Loucy (cell line): Measurements from ENCODE around the gene TOLLIP.

ENCODE experiments used
- H2AFZ ChIP-seq: fragments of 200-600 bp; sonication (generic); 2 replicates; pipeline ENCODE4 v1.6.0; 2016; ENCODE audit warnings: antibody characterized with exemption, mild to moderate bottlenecking, low read length, moderate library complexity
- H3F3A ChIP-seq: fragments of 200-600 bp; 2 replicates; pipeline ENCODE4 v1.6.0; 2016; ENCODE audit warnings: antibody characterized with exemption, low read depth, mild to moderate bottlenecking
- H3K27me3 ChIP-seq: fragments of 200-600 bp; sonication (generic); 2 replicates; pipeline ENCODE4 v1.6.1; 2014; ENCODE audit warnings: low read length, mild to moderate bottlenecking; ENCODE audit not compliant: insufficient read depth, poor library complexity, severe bottlenecking
- H3K36me3 ChIP-seq: fragments of 200-600 bp; sonication (generic); 2 replicates; pipeline ENCODE4 v1.6.1; 2016; ENCODE audit warnings: low read length; ENCODE audit not compliant: insufficient read depth
- H3K4me1 ChIP-seq: fragments of 200-600 bp; sonication (generic); 2 replicates; pipeline ENCODE4 v1.5.1; 2014; ENCODE audit warnings: low read length, mild to moderate bottlenecking; ENCODE audit not compliant: insufficient read depth, poor library complexity, severe bottlenecking
- H3K4me2 ChIP-seq: fragments of 200-600 bp; sonication (generic); 2 replicates; pipeline ENCODE4 v1.6.0; 2014; ENCODE audit warnings: antibody characterized with exemption, low read length, low read depth, mild to moderate bottlenecking; ENCODE audit not compliant: poor library complexity, severe bottlenecking
- H3K4me3 ChIP-seq: fragments of 200-600 bp; sonication (generic); 2 replicates; pipeline ENCODE4 v1.5.1; 2014; ENCODE audit warnings: low read length, mild to moderate bottlenecking, mixed read lengths; ENCODE audit not compliant: poor library complexity, severe bottlenecking
- H3K79me2 ChIP-seq: fragments of 200-600 bp; sonication (generic); 2 replicates; pipeline ENCODE4 v1.6.1; 2014; ENCODE audit warnings: low read length; ENCODE audit not compliant: insufficient read depth
- H3K9ac ChIP-seq: fragments of 200-600 bp; sonication (generic); 2 replicates; pipeline ENCODE4 v1.6.0; 2014; ENCODE audit warnings: mild to moderate bottlenecking, low read depth, low read length, moderate library complexity; ENCODE audit not compliant: poor library complexity, severe bottlenecking
- H3K9me2 ChIP-seq: fragments of 200-600 bp; sonication (generic); replicated peaks from 2 replicates; pipeline ENCODE4 v1.6.1; 2016; ENCODE audit warnings: low read depth, low read length, mixed read lengths
- H3K9me3 ChIP-seq: fragments of 200-600 bp; sonication (generic); 2 replicates; pipeline ENCODE4 v1.6.1; 2014; ENCODE audit warnings: mild to moderate bottlenecking, antibody characterized with exemption, low read length, low read depth; ENCODE audit not compliant: insufficient read depth
- H4K20me1 ChIP-seq: fragments of 200-600 bp; sonication (generic); 2 replicates; pipeline ENCODE4 v1.6.0; 2014; ENCODE audit warnings: antibody characterized with exemption, low read length, mild to moderate bottlenecking; ENCODE audit not compliant: insufficient read depth, poor library complexity, severe bottlenecking
- CTCF ChIP-seq: fragments of 200-600 bp; sonication (generic); conservative IDR thresholded peaks from 2 replicates; pipeline ENCODE4 v1.5.1; 2014; ENCODE audit warnings: mild to moderate bottlenecking, antibody characterized with exemption, low read length
- EZH2phosphoT487 ChIP-seq: fragments of 200-600 bp; IDR thresholded peaks from 2 replicates; pipeline ENCODE4 v1.6.1; 2018; ENCODE audit warnings: antibody characterized with exemption, mild to moderate bottlenecking, moderate library complexity, borderline replicate concordance

The TOLLIP gene

GRCh38 chr11:1345737-1346513 is 36.5 kb upstream of the TOLLIP start:
- H3K27me3 ChIP-seq: no peaks in the 10 kb centered on the region
- no peaks in the 10 kb centered on the region for H4K20me1 ChIP-seq
- H3K9me3 ChIP-seq: no peaks in the 10 kb centered on the region
- no peak overlapping the region for H3K4me3 ChIP-seq
- no peak overlapping the region for H3K4me2 ChIP-seq
- H3K4me1 ChIP-seq: no peaks in the 10 kb centered on the region
- no peaks in the 10 kb centered on the region for H3K9me2 ChIP-seq
- no peak overlapping the region for H2AFZ ChIP-seq
- H3K9ac ChIP-seq: no peak overlapping the region
- TF ChIP-seq EZH2phosphoT487 (no peak), CTCF (no peak)
- no peaks in the 10 kb centered on the region for H3K79me2 ChIP-seq
- no peaks in the 10 kb centered on the region for H3K36me3 ChIP-seq
- H3F3A ChIP-seq: no peaks in the 10 kb centered on the region

DNA sequence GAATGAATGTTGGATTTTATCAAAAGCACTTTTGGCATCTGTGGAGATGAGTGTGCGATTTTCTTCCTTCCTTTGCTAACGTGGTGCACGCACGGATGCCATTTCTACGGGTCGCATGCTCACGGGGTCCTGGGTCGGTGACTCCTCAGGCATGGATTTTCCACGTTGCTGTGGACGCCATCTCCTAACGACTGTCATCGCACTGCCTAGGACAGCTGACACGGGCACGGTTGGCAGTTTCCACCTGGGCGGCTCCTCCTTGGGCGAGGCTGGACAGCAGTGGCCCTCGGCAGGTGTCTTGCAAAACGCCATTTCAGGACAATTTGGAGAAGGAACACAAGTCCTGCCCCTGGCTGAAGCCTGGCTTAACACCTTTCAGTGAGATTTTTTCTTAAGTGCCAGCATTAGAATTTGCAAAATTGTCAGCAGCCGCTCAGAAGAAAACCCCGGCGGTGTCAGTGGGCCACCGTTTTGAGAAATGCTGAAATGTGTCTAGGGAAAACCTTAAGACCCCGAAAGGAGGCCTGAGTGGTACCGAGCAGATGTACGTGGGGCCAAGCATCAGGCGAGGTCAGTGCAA is 34.7 kb upstream of the TOLLIP start:
- no peaks in the 10 kb centered on the region for H3K9me2 ChIP-seq

GRCh38 chr11:1343391-1344055 is 34.1 kb upstream of the TOLLIP start:
- no peaks in the 10 kb centered on the region for H3K4me1 ChIP-seq
- H3K27me3 ChIP-seq: no peaks in the 10 kb centered on the region
- H4K20me1 ChIP-seq: no peaks in the 10 kb centered on the region
- H3K4me2 ChIP-seq: no peak overlapping the region
- no peak overlapping the region for H2AFZ ChIP-seq
- no peak for TF ChIP-seq EZH2phosphoT487
- TF ChIP-seq CTCF: no peak
- no peak overlapping the region for H3K9ac ChIP-seq
- H3K4me3 ChIP-seq: no peak overlapping the region
- no peaks in the 10 kb centered on the region for H3K36me3 ChIP-seq
- no peaks in the 10 kb centered on the region for H3K9me2 ChIP-seq
- H3K79me2 ChIP-seq: no peaks in the 10 kb centered on the region
- H3K9me3 ChIP-seq: no peaks in the 10 kb centered on the region
- no peaks in the 10 kb centered on the region for H3F3A ChIP-seq

More for the DNA sequence above, 34.7 kb upstream of the TOLLIP start:
- Histone ChIP-seq H3K36me3 (no peaks in the 10 kb centered on the region), H3K4me1 (no peaks in the 10 kb centered on the region), H2AFZ (no peak overlapping the region), H3K27me3 (no peaks in the 10 kb centered on the region), H3K9ac (no peak overlapping the region), H3K9me3 (no peaks in the 10 kb centered on the region), H3K4me3 (no peak overlapping the region), H4K20me1 (no peaks in the 10 kb centered on the region), H3F3A (no peaks in the 10 kb centered on the region), H3K4me2 (no peak overlapping the region), H3K79me2 (no peaks in the 10 kb centered on the region)
- TF ChIP-seq EZH2phosphoT487 (no peak), CTCF (no peak)
